ENCODE measurements around the gene ADAMTS7.

GRCh38 chr15:78767331-78767951 lies 43.8 kb downstream of the ADAMTS7 start:
- no peak for TF ChIP-seq CTCF (IDR thresholded peaks at IDR 0.05 in 4 of 5, conservative IDR thresholded peaks at IDR 0.05 in 1 of 5)
- TF ChIP-seq POLR2A (IDR thresholded peaks at IDR 0.05), result no peak
